NCI-H2171 (cell line): Measurements from ENCODE around the gene PLA2G4B.

Experiments
- DNase-seq: peaks from one replicate; lab custom pipeline; 2025; lab: John Stamatoyannopoulos, UW

The PLA2G4B gene

DNA sequence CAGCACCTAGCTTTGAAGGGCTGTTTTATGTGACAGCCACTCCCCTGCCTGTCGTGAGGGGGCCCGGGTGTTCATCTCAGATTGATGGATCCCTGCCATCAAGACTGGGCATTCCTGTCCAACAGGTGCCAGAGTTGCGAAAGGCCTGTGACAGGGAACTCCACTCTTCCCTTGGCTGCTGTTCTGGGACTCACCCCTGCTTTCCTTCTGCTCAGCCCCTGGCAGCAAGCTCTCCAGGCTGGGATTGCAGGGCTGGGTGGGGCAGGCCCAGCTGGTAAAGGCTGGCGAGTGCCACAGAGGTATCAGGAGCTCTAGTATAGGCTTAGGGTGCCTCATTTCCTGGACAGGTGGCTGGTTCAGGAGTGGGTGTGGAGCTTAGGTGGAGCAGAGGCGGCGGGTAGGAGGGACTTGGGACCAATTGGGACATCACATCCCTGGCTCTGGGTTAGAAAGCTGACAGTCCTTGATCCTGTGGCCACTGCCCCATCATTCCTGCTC is at the start of gene PLA2G4B:
Gene PLA2G4B, plus strand, starts transcription at position 448 of the 498 bp plus-strand sequence. CDS start 67 bp downstream, outside the sequence.
- DNase-seq = peak; percentile 12

- no peak for DNase-seq
Observed at GRCh38 chr15:41789236-41789635, 49.4 kb upstream of the PLA2G4B start.

- DNase-seq = no peak
Observed at GRCh38 chr15:41789662-41790061, 49.0 kb upstream of the PLA2G4B start.

DNA sequence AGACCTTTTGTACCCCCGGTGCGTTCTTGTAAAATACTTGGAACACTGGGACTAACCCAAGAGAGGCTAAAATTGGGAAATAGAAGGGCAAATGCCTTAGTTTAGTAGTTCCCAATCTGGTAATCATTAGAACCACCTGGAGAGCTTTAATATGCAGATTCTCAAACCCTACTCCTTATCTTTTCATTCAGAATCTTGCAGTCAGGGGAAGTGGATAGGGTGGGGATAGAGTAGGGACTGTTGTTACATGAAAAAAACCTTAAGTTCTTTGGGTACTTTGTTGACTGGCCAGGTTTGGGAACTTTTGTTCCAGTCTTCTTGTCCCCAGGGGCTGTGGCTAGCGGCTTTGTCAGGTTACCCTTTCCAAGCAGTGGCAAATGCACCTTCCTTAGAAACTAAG is 48.5 kb upstream of the PLA2G4B start:
- DNase-seq = no peak

DNA sequence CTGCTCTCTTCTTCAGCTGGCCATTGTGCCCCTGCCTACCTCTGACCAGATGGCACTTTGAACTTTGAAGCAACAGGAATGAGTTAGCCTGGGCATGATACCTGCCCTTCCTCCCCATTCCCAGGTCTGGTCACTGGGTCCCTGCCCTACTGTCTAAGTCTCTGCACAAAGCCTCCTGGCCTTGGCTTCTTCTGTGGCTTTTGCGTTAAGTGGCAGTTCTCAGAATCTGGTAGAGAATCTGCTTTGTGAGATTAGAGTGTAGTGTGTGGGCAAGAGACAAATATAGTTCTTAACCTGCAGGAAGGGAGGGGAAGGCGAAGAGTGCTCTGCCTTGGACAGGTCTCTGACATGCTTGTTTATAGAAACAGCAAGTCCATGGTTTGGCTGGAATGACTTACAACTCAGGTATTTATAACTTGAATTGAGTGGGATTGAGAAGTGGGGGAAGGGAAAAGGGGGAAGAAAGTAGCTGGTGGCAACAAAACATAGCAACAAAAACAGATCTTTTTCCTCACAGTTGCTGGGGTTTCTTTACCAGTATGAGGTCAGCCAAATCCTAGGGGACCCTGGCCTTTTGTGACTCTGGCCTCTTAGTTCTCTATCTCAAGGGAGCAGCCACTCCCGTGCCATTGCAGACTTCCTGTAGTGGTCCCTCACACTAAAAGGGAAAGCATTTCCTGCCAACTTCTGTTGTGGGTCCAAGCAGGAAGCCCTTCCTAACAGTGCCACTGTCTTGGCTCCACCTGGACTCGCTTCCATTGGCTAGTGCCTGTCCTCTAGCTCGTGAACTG is 47.7 kb upstream of the PLA2G4B start:
- no peak for DNase-seq

DNA sequence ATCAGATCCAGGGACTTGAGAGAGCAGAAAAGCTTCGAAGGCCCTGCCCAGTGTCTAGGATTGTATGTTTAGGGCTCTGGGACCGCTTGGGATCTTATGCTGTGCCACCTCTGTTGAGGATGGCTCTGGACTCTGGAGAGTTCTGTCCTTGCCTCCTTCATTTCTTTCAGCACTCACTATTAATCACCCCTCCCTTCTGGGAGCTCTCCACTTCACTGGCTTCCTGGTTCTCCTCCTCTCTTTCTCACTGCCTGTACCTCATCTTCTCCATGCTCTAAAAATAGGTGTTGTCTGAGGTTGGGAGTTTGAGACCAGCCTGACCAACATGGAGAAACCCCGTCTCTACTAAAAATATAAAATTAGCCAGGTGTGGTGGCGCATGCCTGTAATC is 47.1 kb upstream of the PLA2G4B start:
- no peak for DNase-seq

GRCh38 chr15:41792000-41792637 is 46.5 kb upstream of the PLA2G4B start:
- DNase-seq = peak; percentile 72

- DNase-seq = no peak
Observed at GRCh38 chr15:41794081-41794480, 44.6 kb upstream of the PLA2G4B start.

DNA sequence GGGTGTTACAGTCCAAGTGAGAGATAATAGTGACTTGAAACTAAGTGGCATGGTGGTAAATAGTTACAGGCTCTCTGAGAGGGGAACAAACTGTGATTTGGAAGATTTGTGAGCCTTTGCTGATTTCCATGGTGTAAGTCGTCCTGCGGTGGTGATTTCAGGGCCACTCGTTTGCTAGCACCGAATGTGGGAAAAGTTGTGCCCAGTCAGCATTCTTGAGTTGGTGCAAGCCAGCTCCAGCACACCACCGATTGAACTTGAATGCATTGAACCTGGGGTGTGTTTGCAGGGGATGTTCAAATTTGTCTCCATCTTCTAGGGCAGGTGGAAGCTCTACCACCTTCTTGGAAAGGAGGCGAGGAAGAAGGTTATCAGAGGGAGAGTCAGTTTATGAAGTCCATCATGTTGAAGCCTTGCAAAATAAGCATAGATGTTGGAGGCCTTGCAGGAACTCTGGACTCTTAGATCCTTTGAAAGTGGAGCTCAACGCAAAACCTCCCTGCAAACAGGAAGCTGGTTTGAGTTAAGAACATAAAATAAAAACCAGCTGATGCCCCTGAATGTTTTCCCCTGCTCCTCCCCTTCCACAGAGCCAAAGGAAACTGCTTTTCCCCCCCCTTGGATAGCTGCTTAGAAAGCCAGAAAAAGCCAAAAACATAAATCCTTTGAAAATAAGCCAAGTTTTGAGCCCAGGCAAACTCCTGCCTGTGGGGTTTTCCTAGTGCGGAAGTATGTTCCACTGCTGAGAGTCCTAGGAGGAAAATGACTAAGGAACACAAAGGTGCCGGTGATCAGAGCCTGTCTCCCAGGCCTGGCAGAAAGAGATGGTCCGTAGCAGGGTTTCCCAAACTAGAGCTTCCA is 42.4 kb upstream of the PLA2G4B start:
- DNase-seq = no peak

DNA sequence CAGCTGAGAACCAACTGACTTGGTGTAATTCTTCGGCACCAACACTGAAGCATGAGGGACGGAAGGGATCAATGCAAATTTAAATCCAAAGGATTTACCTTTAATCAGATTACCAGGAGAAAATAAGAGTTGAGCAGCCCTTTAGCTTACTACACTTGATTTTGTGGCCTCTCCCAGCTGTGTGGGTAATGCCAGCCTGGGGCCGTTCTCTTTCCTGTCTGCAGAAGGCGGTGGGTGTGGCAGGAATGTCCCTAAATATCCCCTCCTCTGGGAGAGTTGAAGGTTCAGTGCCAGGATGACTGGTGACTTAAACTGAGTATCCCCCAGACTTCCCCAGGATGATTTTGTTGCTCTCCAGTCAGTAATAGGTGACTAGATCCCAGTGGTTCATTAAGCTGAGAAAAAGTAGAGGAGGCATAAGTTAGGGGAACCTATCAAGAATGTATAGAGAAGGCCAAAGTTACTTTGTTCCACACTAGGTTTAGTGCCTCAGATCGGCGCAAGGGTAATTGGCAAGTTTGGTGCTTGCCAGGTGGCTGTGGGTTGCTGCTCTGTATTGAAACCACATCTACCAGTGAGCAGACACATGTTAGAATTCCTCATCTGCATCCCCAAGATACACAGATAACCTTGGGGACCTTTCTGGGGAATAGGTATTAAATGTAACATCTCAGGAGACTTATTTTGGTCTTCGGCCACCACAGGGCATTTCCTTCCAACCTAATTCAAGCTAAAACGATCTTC is 41.3 kb upstream of the PLA2G4B start:
- no peak for DNase-seq

- DNase-seq = no peak
Observed at GRCh38 chr15:41798607-41799487, 39.8 kb upstream of the PLA2G4B start.

- no peak for DNase-seq
Observed at GRCh38 chr15:41799488-41799805, 39.2 kb upstream of the PLA2G4B start.

GRCh38 chr15:41801185-41801584 is 37.5 kb upstream of the PLA2G4B start:
- no peak for DNase-seq

GRCh38 chr15:41801850-41802455 is 36.7 kb upstream of the PLA2G4B start:
- no peak for DNase-seq

- DNase-seq = peak; percentile 9
Observed at GRCh38 chr15:41804361-41804760, 34.3 kb upstream of the PLA2G4B start.

DNA sequence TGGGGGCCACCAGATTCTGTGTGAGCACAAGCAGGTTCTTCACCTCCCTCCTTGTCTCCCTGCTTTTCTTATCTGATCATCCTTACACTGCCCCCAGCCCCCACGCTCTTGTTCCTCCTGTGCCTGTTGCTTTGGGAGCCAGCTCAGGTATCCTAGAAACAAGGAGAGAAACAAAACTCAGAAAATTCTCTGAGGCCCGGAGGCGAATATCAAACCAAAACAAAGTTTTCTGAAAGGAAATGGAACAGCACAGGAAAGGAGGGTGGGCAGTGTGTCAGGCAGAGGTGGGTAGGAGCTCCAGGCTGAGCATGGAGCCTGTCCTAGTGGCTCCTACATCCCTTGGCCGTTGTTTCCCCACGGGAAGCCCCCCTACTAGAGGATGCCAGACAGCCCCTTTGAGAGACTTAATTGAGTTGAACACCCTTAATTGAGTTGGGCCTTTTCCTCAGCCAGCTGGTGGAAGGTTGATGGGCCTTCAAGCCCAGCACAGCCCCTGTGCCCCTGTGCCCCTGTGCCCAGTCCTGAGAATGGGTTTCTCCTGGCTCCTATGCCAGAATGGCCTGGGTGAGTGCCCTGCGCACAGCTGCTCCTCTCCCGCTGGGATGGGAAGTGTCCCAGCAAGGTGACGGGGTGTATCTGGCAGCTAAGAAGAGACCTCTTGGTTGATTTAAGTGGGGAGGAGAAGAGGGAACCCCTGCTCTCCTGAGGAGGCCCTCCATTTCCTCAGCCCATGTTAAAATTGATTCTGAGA is 33.6 kb upstream of the PLA2G4B start:
- no peak for DNase-seq

- no peak for DNase-seq
Observed at GRCh38 chr15:41805711-41806110, 32.9 kb upstream of the PLA2G4B start.

GRCh38 chr15:41806291-41807181 is 32.1 kb upstream of the PLA2G4B start:
- DNase-seq = no peak

GRCh38 chr15:41809121-41809520 is 29.5 kb upstream of the PLA2G4B start:
- DNase-seq = no peak
